Keratinocyte (primary cell): ENCODE data around the gene VPS11.
A peak's percentile ranks its signal among the peaks of the same experiment; 100 is the strongest.

Experiments
- CTCF ChIP-seq, 3 experiments: IDR thresholded peaks in 1 of 3; conservative IDR thresholded peaks in 1 of 3; optimal IDR thresholded peaks in 1 of 3; 2 replicates in 2 of 3; 3 replicates in 1 of 3; pipeline versions ENCODE3 to v1.5.1; 2011; ENCODE audit warnings: low read length in 3 of 3, mild to moderate bottlenecking in 3 of 3, moderate library complexity in 2 of 3, control low read depth in 1 of 3, inconsistent platforms in 1 of 3; ENCODE audit not compliant: insufficient read depth in 2 of 3; ENCODE audit errors: extremely low read depth in 1 of 3
- EZH2 ChIP-seq: IDR thresholded peaks from one replicate; pipeline ENCODE4 v1.6.1; 2012; ENCODE audit warnings: inconsistent platforms, mild to moderate bottlenecking, low read length, moderate library complexity

DNA sequence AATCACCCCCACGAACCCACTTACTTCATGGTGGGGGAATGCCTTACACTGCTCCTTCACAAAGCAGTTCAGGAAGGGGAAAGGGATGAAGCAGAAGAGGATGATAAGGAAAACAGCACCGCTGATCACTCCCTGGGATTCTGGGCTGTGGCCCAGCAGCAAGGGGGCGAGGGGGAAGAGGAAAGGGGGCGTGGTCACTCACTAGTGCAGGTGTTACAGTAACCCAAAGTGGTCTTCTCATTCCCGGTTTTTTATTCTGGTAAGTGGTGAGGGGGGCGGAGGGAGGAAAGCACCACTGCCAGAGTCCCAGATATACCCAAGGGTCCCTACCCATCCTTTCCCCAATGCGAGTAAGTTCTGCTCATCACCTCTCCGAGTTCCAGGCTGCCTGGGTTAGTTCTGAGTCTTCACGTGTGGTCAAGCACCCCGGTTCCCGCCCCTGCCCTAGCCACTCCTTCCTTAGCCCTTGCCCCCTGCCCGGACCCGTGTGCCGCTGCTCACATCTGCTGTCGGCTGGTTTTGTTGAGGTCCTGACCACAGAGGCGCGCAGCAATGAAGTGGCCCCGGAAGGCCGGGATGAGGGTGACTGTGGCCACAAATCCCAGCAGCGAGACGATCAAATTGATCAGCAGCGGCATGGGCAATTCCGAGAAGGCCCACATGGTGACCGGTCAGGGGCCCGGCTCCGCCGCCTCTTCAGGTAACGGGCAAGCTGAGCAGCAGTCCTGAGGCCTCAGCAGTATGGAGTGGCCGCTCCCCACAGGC lies 33.6 kb downstream of the VPS11 start:
- TF ChIP-seq CTCF (optimal IDR thresholded peaks at IDR 0.05 in 1 of 3, IDR thresholded peaks at IDR 0.05 in 1 of 3, conservative IDR thresholded peaks at IDR 0.05 in 1 of 3; ENCODE audit: extremely low read depth in 1 of 3, insufficient read depth in 2 of 3, low read length in 3 of 3) (peak in 1 of 3 experiments; percentile 12), EZH2 (no peak)
